GM18907 (cell line): ENCODE data around the gene SUCLG1.

Source experiments
- ATAC-seq: cut with Tn5 transposase; IDR thresholded peaks from one replicate; pipeline ENCODE4 v1.9.1; 2021; ENCODE audit warnings: mild to moderate bottlenecking, moderate library complexity; ENCODE audit not compliant: unreplicated experiment

The SUCLG1 gene

GRCh38 chr2:84467389-84467788 lies 8.3 kb upstream of the SUCLG1 start:
- ATAC-seq: no peak

GRCh38 chr2:84461310-84461709 lies 2.2 kb upstream of the SUCLG1 start:
- no peak for ATAC-seq

- ATAC-seq: no peak
These were observed 1.6 kb upstream of the SUCLG1 start for GRCh38 chr2:84460670-84461069.

DNA sequence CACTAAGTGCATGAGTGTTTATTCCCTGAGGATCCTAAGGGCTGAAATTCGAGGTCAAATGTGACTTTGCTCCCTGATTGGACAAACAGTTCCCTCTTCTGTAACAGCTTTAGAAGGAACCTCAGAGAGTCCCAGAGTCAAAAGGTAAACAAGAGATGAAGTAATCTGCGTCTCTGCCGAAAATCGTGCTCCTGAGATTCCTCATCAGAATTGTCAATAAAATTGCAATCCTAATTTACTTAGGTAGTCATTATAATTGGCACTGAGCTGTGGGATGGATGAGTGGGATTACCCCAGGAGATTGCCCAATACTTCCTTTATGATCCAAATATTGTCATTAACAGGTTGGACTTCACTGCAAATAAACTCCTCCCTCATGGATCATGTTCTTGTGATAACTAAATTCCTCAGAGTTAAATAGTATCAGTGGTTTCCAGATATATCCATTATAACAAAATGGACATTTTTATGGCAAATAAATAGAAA lies 907 bp upstream of the SUCLG1 start:
- ATAC-seq: no peak

DNA sequence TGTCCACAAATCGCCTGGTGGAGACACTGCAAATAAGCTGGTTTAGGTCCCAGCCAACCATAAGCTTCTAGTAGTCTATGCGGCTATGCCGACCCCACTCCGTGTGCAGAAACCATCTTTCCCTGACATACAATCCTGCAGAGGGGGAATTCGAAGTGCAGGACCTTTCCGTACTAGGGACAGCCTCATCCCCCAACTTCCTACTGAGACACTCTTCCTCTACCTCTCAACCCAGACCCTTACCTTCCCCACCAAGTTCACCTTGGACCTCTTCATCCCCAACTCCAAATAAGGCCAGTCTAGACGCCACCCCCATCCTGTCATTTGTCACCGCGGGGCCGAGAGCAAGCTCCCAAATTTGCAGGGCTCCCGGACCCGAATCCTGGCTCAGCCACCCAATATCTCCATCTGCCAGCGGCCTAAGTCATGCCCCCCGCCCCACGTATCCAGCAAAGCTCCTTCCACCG lies 496 bp downstream of the SUCLG1 start:
- peak; percentile 46 for ATAC-seq

GRCh38 chr2:84457686-84458085 lies 1.4 kb downstream of the SUCLG1 start:
- no peak for ATAC-seq

GRCh38 chr2:84456156-84456555 lies 2.9 kb downstream of the SUCLG1 start:
- ATAC-seq: no peak

DNA sequence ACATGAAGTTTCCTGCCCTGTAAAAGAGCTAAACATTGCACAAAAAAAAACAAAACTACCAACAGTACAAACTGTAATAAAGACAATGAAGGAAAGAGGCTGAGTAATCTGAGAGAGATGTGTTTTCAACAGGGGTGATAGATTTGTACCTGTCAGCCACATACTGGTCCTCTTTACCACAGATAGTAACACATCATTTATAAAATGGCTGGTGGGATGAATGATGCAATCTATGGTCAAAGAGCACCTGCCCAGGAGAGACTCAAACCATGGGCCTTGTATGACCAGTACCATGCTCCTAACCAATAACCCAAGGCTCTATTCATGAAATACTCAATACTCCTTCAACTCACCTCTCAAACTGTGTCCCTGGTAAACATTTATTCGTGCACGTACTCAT lies 4.5 kb downstream of the SUCLG1 start:
- no peak for ATAC-seq

DNA sequence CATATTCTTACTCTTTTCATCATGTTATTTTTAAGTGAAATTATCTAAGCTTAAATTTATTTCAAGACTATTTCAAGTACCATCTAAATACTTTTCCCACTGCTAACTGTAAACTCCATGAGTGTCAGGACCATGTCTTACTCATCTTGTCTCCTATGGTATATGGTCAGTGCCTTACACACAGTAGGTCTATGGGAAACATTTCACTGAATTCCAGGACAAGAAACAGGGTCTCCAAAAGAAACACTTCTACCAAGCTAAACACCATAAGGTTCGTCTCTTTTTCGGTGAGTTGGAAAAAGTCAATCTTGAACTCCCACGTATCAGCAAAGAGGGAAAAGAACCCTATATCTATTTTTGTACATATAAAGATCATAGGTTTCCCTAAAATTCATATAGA lies 6.5 kb downstream of the SUCLG1 start:
- no peak for ATAC-seq

DNA sequence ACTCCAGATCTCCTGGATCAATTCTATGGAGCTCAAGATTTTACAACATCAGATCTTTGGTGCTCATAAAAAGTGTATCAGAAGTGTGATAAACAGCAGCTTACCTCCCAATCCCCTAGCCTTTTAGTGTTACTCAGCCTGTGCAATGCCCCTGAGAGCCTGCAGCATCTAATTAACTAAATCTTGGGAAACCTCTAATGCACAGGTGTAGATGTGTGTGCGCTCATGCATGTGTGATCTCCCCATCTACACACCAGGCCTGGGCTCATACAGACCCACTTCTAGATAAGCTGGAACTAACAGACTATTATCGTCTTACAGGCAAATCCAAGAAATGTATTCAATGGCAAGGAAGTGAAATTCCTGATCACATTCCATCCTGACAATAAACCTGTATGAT lies 7.5 kb downstream of the SUCLG1 start:
- no peak for ATAC-seq

DNA sequence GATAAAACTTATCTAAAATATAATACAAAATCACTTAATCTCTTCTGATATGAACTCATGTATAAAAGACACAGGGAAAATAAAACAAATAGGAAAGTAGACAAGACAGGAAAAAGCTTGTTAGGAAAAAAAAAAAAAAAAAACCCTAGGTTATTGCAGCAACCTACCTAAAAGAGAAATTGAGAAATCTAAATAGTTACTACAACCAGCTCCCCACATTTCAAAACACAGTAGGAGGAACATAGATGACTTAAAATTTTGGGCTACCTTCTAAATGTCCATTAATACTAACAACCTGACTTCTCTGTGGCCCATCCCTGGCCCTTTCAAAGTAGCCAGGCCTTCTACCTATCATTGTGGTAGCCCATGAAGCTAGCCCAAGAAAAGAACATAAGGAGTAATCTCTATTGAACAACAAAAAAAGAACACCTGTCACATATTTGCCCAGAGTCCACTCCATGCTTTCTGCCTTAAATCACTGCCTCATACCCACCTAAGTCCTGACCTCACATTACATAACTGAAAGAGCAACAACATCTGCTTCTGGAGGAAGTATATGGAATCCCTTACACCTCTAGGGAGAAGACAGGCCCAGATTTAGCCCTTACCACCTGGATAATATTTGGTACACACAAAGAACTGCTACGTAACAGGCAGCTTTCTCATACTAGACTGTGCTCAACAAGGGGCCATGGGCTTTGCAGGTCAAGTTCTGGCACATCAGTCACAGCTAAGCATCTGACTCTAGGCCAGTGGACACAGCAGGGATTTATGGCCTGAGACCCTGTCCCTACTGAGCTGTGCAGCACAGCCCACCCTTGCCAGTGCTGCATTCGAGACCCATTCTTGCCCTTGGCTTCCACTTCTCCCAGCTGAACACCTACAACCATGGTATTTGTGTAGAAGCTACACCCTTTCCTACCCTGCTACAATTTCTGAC lies 8.5 kb downstream of the SUCLG1 start:
- ATAC-seq: no peak

- no peak for ATAC-seq
These were observed 9.4 kb downstream of the SUCLG1 start for GRCh38 chr2:84449711-84450110.

DNA sequence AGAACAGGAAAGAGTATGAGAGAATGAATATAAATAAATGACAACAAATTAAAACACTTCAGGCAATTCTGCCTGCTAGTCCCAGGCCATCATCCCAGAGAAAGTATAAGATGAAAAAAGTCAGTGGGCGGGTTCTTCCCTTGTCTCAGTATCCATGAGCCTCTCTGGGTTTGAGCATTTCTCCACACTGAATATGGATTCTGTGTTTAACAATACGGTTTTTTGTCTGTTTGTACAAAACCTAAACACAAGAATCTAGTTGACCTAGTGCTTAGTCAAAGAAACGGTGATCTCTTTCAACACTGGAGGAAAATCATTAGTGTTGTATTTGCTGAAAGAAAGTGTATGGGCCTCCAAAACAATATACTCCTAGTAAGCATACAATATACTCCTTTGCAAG lies 10.0 kb downstream of the SUCLG1 start:
- no peak for ATAC-seq

DNA sequence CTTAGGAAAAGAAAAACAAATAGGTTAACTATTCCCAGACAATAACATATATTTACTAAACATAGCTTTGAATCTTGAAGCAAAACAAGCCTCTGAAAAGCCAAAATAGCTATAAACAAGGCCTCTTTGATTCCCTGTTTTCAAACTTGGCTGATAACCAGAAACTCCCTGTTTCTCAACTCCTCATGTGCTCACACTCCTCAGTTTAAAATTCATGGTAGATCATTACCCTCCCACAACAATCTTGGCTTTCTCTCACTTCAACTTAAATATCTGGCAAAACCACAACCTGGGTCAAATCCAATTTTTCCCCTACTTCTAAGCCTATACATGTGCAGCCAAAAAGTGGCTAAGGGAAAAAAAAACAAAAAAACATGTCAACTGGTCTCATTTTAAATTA lies 15.6 kb downstream of the SUCLG1 start:
- no peak for ATAC-seq

DNA sequence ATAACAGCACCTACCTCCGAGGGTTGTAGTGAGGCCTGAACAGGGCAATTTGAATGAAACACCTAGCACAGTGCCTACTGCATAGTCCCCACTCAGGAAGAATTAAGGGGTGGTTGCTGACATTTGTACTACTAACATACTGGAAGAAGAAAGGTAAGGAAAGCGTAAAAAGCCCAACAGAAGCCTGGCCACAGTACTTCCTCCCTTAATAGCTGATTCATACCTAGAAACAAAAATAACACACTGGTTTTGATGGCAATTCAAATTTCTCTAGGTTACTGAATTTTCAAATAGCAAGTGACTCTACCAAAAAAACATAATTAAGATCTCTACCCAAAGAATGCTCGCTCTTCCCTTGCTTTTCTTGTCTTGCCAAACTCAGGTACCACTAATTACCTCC lies 16.2 kb downstream of the SUCLG1 start:
- no peak for ATAC-seq

DNA sequence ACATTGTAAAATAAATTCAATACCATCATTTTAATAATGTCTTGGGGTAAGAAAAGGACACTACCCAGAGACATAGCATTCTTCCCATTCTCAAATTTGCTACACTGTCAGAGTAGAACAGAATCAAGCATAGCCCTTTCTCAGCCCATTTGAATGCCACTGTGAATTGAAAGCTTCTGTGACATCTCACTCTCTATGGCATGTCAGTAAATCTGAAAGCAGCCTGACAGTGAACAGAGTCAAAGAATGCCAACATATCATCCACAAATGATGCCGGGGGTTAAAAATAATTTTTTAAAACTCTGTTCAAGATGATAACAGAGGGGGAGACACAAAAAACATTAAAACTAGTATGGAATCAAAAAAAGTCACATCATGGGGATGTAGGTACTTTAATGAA lies 17.6 kb downstream of the SUCLG1 start:
- ATAC-seq: no peak

GRCh38 chr2:84441036-84441435 lies 18.0 kb downstream of the SUCLG1 start:
- ATAC-seq: no peak

DNA sequence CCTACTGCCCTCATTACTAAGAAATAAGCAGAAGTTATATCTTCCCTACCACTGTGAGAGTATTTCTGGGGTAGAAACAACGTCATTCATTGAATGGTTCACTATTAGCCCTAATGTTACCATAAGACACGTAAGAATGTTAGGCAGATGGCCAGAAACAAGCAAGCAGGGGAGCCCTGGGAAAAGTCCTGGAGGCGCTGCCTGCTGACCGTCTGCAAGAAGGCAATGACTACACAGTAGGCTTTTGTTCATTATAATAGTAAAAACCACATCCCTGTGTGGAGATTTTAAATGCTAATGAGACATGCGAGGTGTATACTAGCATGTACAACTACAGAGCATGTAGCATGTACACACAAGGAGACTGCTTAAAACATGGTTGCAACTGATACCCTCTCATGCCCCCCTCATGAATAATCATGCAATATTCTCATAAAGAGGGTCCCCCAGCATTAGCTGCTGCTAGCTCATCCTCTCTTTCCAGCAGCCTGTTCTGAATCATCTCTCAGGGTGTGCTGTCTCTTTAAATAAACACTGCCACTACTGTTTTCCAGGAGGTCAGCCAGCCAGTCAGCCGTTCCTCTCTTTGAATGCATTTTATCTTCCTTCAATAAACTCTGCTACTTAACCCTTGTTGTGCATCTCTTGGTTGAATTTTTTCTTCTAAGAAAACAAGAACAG lies 23.6 kb downstream of the SUCLG1 start:
- ATAC-seq: no peak

DNA sequence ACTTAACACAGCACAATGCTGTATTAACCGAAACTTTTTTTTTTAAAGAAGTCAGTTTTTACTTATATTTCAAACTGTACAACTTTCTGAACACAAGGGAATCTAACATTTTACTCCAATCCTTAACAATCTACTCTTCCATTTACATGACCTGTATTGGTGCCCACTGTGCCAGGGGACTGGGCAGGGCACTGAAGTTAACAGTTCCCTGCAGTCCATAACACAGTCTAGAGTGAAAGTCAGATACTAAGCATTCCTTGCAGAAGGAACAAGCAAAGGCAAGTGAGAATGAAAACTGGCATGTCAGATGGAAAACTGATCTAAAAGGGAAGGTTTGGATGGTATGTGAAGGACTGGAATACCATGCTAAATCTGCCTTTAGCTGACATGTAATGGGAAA lies 29.8 kb downstream of the SUCLG1 start:
- no peak for ATAC-seq

DNA sequence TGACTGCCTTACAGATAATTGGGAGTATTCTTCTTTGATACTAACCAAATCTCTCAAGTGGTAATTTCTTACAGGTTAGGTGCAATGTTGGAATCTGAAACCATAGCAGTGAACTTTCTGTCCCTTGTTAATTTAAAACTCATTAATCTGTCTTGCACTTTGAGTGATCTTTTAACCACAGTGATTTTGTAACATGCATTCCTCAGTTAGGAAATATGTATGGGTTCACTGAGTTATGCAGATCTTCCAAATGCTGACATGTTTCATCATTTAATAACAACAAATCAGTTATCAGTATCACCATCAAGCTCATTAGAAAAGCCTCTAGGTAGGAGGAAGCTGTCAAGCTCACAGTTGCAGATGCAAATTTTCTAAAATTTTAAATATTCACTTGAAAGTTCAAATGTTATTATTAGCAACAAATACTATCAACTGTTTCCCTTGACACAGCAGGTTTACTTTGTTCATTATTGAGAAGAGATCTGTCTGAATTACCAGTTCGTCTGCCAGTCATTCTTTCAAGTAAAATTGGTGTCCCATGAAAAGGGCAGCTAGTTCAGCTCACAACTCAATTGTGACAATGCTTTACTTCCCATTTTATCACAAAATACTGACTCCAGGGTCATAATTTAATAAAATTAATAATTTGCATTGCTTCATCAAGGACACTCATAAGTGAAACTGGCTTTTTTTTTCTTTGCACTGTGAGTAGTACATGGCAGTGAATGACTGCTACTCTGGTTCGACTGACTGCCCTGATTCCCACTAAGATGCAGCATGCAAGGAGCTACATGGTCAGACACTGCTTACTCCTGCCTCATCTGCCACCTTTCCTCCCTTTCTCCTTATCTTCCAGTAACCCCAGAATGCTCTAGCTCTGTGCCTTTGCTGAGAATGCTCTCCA lies 31.6 kb downstream of the SUCLG1 start:
- peak; percentile 74 for ATAC-seq

- ATAC-seq: no peak
These were observed 33.8 kb downstream of the SUCLG1 start for GRCh38 chr2:84425310-84425709.
